Measurements from ENCODE around the gene NHLRC2.

NHLRC2 gene

GRCh38 chr10:113959383-113959760 lies 104.9 kb downstream of the NHLRC2 start:
- Histone ChIP-seq H3K4me1 (no peaks in the 10 kb centered on the region), H3K27ac (no peak overlapping the region), H3K27me3 (ENCODE audit: control insufficient read depth, insufficient read depth, low read length) (no peaks in the 10 kb centered on the region), H3K4me2 (ENCODE audit: low read length) (no peak overlapping the region), H3K4me3 (ENCODE audit: low read depth, low read length) (no peak overlapping the region), H2AFZ (no peak overlapping the region), H3K36me3 (ENCODE audit: control insufficient read depth, insufficient read depth, low read length) (no peaks in the 10 kb centered on the region), H3K9me3 (ENCODE audit: control insufficient read depth, low read length) (no peaks in the 10 kb centered on the region), H3K9ac (no peak overlapping the region), H3K79me2 (no peaks in the 10 kb centered on the region)
- TF ChIP-seq, protein P1, sequence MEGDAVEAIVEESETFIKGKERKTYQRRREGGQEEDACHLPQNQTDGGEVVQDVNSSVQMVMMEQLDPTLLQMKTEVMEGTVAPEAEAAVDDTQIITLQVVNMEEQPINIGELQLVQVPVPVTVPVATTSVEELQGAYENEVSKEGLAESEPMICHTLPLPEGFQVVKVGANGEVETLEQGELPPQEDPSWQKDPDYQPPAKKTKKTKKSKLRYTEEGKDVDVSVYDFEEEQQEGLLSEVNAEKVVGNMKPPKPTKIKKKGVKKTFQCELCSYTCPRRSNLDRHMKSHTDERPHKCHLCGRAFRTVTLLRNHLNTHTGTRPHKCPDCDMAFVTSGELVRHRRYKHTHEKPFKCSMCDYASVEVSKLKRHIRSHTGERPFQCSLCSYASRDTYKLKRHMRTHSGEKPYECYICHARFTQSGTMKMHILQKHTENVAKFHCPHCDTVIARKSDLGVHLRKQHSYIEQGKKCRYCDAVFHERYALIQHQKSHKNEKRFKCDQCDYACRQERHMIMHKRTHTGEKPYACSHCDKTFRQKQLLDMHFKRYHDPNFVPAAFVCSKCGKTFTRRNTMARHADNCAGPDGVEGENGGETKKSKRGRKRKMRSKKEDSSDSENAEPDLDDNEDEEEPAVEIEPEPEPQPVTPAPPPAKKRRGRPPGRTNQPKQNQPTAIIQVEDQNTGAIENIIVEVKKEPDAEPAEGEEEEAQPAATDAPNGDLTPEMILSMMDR (IDR thresholded peaks at IDR 0.05) = no peak

DNA sequence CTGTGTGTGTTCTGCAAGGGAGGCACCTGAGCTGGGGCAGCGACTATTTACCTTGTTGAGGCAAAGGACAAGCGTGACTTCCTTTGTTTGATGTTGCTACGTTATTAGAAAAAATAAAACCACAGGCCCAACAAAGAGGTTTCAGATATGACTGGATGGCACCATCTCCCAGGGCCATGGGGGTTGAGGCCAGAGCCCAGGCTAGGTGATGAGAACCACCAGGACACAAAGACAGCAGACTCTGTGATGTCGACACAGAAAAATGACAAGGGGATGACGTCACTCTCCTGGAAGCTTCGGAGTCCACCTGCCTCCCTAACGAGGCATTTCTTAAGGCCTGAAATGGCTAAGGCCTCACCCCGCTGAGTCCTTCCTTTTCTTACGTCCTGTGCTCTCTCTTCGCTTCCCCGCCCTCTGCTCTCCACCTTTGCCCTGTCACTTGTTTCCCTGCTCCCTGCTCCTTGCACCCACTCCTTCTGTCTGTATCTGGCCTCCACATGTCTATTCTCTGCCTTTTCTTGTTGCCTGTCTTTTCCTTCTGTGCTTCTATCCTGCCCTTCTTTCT lies 106.2 kb downstream of the NHLRC2 start:
- Histone ChIP-seq H3K27me3 (ENCODE audit: control insufficient read depth, insufficient read depth, low read length) (no peaks in the 10 kb centered on the region), H3K9me3 (ENCODE audit: control insufficient read depth, low read length) (no peaks in the 10 kb centered on the region), H3K4me2 (ENCODE audit: low read length) (no peak overlapping the region), H3K4me3 (ENCODE audit: low read depth, low read length) (no peak overlapping the region), H2AFZ (no peak overlapping the region), H3K27ac (no peak overlapping the region), H3K9ac (no peak overlapping the region), H3K4me1 (no peaks in the 10 kb centered on the region), H3K79me2 (no peaks in the 10 kb centered on the region), H3K36me3 (ENCODE audit: control insufficient read depth, insufficient read depth, low read length) (no peaks in the 10 kb centered on the region)
- TF ChIP-seq, protein P1 (IDR thresholded peaks at IDR 0.05) = no peak

GRCh38 chr10:113961182-113962031 lies 106.9 kb downstream of the NHLRC2 start:
- no peaks in the 10 kb centered on the region for H3K36me3 ChIP-seq (ENCODE audit: control insufficient read depth, insufficient read depth, low read length)
- no peak overlapping the region for H3K4me2 ChIP-seq (ENCODE audit: low read length)
- no peak overlapping the region for H3K27ac ChIP-seq
- no peaks in the 10 kb centered on the region for H3K79me2 ChIP-seq
- no peaks in the 10 kb centered on the region for H3K4me1 ChIP-seq
- no peaks in the 10 kb centered on the region for H3K27me3 ChIP-seq (ENCODE audit: control insufficient read depth, insufficient read depth, low read length)
- no peak overlapping the region for H2AFZ ChIP-seq
- no peak overlapping the region for H3K9ac ChIP-seq
- H3K9me3 ChIP-seq (ENCODE audit: control insufficient read depth, low read length) = no peaks in the 10 kb centered on the region
- TF ChIP-seq, protein P1 (IDR thresholded peaks at IDR 0.05) = no peak
- no peak overlapping the region for H3K4me3 ChIP-seq (ENCODE audit: low read depth, low read length)

DNA sequence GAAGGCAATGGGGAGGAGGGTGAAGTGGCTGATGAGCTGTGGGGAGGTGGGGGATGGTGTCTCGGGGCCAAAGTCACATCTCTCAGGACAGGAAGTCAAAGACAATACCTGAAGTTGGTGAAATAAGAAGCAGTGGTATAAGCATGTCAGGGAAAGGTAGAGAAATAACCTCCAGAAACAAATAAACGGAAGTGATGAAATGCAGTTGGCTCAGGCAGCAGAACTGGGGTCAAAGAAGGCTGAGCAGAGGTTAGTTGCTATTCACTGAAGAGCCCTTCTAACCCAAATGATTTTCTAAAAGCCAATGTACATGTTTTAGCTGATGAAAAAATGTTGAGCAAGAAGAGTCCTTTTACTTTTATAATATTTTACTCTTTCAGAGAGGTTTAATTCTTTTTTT lies 110.6 kb downstream of the NHLRC2 start:
- no peaks in the 10 kb centered on the region for H3K36me3 ChIP-seq (ENCODE audit: control insufficient read depth, insufficient read depth, low read length)
- H3K4me2 ChIP-seq (ENCODE audit: low read length) = no peak overlapping the region
- TF ChIP-seq, protein P1 (IDR thresholded peaks at IDR 0.05) = no peak
- no peaks in the 10 kb centered on the region for H3K79me2 ChIP-seq
- no peaks in the 10 kb centered on the region for H3K27me3 ChIP-seq (ENCODE audit: control insufficient read depth, insufficient read depth, low read length)
- H3K4me3 ChIP-seq (ENCODE audit: low read depth, low read length) = no peak overlapping the region
- H3K9ac ChIP-seq = no peak overlapping the region
- H3K9me3 ChIP-seq (ENCODE audit: control insufficient read depth, low read length) = no peaks in the 10 kb centered on the region
- no peaks in the 10 kb centered on the region for H3K4me1 ChIP-seq
- no peak overlapping the region for H3K27ac ChIP-seq
- no peak overlapping the region for H2AFZ ChIP-seq
